ENCODE data around the gene NFATC1.
A peak's percentile ranks its signal among the peaks of the same experiment; 100 is the strongest.

The NFATC1 gene

DNA sequence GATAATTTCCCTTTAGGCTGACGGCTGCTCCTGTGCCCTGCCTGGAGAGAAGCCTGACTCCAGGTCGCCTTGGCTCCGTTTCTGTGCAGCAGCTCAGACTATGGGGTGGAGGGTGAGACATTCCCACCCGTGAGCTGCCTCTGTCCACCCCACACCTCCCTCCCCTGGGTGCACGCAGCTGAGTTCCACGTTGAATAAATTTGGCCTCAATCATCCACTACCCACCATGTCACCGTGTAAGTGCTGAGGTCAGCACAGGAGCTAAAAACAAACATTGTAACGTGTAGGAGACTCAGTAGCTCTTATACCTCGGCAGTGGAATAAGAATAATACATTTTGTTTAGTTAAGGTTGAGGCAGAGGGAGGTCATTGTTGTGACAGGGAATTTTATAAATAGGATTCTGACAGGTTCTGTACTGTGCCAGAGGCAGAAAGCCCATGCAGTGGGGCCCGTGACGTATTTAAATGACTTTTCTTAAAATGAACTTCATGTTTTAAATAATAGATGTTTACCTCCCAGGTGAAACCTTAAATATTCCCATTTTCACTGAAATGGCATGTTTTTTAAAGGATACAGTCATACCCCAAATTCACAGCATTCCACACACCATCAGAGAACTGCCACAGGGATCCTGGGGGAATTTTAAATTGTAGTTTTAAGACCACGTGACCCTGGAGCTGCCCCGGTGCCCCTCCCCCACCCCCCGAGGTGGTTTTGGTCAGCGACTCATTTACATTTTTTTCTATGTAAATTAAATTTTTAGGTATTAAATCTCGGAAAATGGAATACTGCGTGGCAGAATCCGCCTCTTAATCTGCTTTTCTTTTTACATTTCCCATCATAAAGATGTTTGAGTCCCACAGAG lies 50.2 kb downstream of the NFATC1 start:
- Histone ChIP-seq H3K4me2 (peak overlapping the region in 8 of 11 experiments; percentile 22 to 100 (median 94); a peak in 14 of 22 replicates), H4K20me1 (peaks cover 27 to 91% (median 78%) of the 10 kb centered on the region in 11 experiments), H3K36me3 (peaks cover 18 to 45% (median 28%) of the 10 kb centered on the region in 11 experiments), H3K27ac (no peak overlapping the region), H3K4me3 (no peak overlapping the region), H3K9me3 (replicated peaks in 1 of 11) (no peaks in the 10 kb centered on the region), H3K27me3 (peaks cover 0 to 23% (median 0%) of the 10 kb centered on the region in 11 experiments; a peak in 6 of 22 replicates), H3K9ac (peak overlapping the region in 1 of 11 experiments; percentile 24; a peak in 1 of 22 replicates), H3K4me1 (peaks cover 29 to 74% (median 70%) of the 10 kb centered on the region in 10 experiments)
- TF ChIP-seq Cebpa-rat (IDR thresholded peaks at IDR 0.05), result no peak

DNA sequence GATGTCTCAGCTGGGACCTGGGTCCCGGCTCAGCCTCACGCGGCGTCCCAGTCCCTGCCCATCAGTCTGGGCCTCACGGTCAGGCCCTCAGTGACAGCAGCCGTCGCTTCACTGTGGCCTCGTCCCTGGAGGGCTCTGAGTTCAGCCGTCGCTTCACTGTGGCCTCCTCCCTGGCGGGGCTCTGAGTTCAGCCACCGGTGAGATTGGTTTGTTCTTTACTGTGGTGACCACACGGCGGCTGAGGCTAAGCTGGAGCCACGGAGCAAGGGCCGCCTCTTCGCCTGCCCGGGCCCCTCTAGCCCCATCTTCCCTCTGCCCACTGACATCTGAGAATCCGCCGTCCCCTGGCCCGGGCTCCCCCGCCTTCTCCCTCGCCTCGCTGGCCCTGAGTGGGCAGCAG lies 51.2 kb downstream of the NFATC1 start:
- H3K4me1 ChIP-seq, result peaks cover 19 to 64% (median 60%) of the 10 kb centered on the region in 10 experiments
- peak overlapping the region in 9 of 11 experiments; percentile 12 to 93 (median 44); a peak in 15 of 22 replicates for H3K4me2 ChIP-seq
- no peaks in the 10 kb centered on the region for H3K9me3 ChIP-seq (replicated peaks in 1 of 11)
- peaks cover 22 to 90% (median 68%) of the 10 kb centered on the region in 11 experiments for H4K20me1 ChIP-seq
- H3K27ac ChIP-seq, result peak overlapping the region in 3 of 11 experiments; percentile 19 to 55 (median 25); a peak in 3 of 22 replicates
- no peak for TF ChIP-seq Cebpa-rat (IDR thresholded peaks at IDR 0.05)
- peak overlapping the region in 2 of 11 experiments; percentile 9 to 29; a peak in 1 of 22 replicates for H3K9ac ChIP-seq
- peaks cover 28 to 54% (median 38%) of the 10 kb centered on the region in 11 experiments for H3K36me3 ChIP-seq
- H3K4me3 ChIP-seq, result no peak overlapping the region
- peaks cover 0 to 13% (median 0%) of the 10 kb centered on the region in 11 experiments; a peak in 5 of 22 replicates for H3K27me3 ChIP-seq

DNA sequence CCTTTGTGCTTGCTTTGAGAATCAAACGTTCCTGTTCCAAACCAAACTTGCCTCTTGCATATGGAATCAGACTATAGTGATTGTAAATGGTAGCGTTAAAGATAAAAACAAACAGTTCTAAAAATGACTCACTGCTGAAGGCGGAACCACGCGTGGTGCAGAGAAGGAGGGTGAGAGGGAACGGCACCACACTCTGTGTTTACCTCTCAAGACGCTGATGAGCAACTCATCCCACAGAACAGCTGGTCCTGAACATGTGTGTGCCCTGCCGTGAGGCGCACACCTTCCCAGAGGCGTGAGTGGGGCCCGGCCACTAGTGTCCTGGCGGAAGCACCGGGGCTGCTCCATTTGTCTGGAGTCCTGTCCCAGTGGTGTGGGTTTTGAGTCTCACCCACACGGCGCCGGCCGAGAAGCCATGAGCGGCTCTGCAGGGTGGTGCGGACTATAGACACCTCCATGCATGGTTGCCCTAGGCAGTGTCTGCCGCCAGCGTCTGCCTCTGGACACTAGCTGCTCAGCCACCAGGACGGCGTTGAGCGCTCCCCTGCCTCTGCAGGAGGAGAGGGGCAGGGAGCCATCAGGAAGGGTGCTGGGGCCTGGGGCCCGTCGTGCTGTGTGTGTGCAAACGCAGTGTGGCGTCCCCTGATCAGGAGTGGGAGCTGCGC lies 52.1 kb downstream of the NFATC1 start:
- peaks cover 10 to 56% (median 51%) of the 10 kb centered on the region in 10 experiments for H3K4me1 ChIP-seq
- H4K20me1 ChIP-seq, result peaks cover 22 to 88% (median 63%) of the 10 kb centered on the region in 11 experiments
- peaks cover 34 to 63% (median 47%) of the 10 kb centered on the region in 11 experiments for H3K36me3 ChIP-seq
- no peaks in the 10 kb centered on the region for H3K9me3 ChIP-seq (replicated peaks in 1 of 11)
- H3K27ac ChIP-seq, result no peak overlapping the region; a peak in 1 of 22 replicates
- H3K9ac ChIP-seq, result peak overlapping the region in 1 of 11 experiments; percentile 29; a peak in 1 of 22 replicates
- H3K4me3 ChIP-seq, result no peak overlapping the region
- no peak for TF ChIP-seq Cebpa-rat (IDR thresholded peaks at IDR 0.05)
- peak overlapping the region in 8 of 11 experiments; percentile 22 to 93 (median 44); a peak in 13 of 22 replicates for H3K4me2 ChIP-seq
- H3K27me3 ChIP-seq, result peaks cover 0 to 6% (median 0%) of the 10 kb centered on the region in 11 experiments; a peak in 2 of 22 replicates

DNA sequence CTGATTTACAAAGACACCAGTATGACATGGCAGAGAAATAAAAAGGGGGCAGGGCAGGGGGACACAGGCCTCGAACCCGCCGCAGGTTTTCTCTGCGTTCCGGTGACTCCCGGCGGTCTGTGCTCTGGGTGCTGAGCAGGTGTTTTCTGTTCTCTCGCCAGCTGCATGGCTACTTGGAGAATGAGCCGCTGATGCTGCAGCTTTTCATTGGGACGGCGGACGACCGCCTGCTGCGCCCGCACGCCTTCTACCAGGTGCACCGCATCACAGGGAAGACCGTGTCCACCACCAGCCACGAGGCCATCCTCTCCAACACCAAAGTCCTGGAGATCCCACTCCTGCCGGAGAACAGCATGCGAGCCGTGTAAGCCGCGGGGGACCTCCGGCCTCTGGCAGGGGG lies 52.9 kb downstream of the NFATC1 start:
- Histone ChIP-seq H3K36me3 (peaks cover 40 to 70% (median 55%) of the 10 kb centered on the region in 11 experiments), H3K4me1 (peaks cover 2 to 53% (median 46%) of the 10 kb centered on the region in 10 experiments), H3K27ac (no peak overlapping the region), H3K9me3 (replicated peaks in 1 of 11) (no peaks in the 10 kb centered on the region), H3K4me3 (no peak overlapping the region), H3K4me2 (no peak overlapping the region), H4K20me1 (peaks cover 28 to 87% (median 63%) of the 10 kb centered on the region in 11 experiments), H3K9ac (no peak overlapping the region), H3K27me3 (peaks cover 0 to under 1% (median 0%) of the 10 kb centered on the region in 11 experiments; a peak in 2 of 22 replicates)
- TF ChIP-seq Cebpa-rat (IDR thresholded peaks at IDR 0.05), result no peak

DNA sequence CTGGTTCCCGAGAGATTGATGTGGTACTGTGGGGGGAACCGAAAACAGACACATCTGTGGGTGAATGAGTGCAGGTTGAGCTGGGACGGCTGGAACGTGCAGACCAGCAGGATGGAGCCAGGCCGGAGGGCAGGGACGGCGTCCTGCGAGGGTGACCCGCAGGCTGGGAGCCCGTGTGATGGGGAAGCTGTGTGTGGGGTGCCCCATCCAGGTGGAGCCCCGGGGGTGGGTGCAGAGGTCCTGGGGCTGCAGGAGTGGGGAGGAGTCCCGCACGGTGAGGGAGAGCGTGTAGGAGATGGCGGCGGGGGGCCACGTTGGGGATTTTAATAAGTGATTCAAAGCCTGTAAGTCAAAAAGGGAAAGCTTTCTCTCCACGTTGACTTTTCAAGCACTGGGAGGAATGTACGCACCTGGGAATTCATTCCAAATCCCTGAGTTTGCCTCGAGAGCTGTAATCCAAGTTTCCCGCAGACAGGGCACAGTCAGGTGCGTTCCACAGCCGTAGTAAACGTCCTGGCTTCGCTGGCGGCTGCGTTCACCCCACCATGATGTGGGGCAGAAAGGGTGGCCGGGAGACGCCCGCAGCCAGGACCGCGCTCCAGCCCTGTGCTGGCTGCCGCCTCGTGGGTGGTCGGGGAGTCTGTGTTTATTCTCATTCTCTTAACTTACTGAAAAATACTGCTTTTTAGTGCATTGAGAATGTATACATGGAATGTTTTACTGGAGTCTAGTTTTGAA lies 54.0 kb downstream of the NFATC1 start:
- no peak overlapping the region for H3K9ac ChIP-seq
- no peaks in the 10 kb centered on the region for H3K9me3 ChIP-seq (replicated peaks in 1 of 11)
- peaks cover 47 to 81% (median 65%) of the 10 kb centered on the region in 11 experiments for H3K36me3 ChIP-seq
- no peak overlapping the region for H3K27ac ChIP-seq
- peaks cover 0 to 52% (median 44%) of the 10 kb centered on the region in 10 experiments; a peak in 16 of 20 replicates for H3K4me1 ChIP-seq
- H3K4me3 ChIP-seq, result no peak overlapping the region
- H4K20me1 ChIP-seq, result peaks cover 23 to 85% (median 53%) of the 10 kb centered on the region in 11 experiments; a peak in 21 of 22 replicates
- TF ChIP-seq Cebpa-rat (IDR thresholded peaks at IDR 0.05), result no peak
- H3K4me2 ChIP-seq, result no peak overlapping the region
- H3K27me3 ChIP-seq, result no peaks in the 10 kb centered on the region

DNA sequence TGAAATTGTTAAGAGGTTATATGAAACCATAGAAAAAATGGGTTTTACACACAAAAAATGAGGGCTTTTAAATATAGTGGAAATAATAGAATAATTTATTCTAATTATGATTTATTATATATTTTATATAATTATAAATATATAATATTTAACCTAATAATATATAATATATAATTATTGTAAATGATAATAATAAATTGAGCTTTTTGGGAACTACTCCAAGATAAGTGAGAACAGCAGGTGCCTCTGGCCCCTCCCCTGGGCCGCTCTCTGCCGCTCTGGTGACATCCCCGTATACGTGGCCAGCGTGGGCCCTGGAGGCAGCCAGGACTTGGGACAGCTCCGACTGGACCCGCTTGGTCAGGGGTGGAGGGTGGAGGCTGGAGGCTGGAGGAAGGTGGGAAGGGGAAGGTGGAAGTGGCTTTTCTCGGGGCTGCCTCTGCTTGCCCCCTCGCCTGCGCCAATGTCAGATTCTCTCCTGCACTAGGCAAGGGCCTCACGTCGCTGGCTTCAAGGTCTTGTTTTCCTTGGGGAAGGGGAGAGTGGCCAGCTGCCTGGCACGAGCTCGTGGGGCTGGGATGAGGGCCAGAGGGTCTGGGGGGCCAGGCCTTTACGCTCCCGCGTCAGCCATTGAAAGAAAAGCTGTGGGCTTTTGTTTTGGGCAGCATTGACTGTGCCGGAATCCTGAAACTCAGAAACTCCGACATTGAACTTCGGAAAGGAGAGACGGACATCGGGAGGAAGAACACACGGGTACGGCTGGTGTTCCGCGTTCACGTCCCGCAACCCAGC lies 54.8 kb downstream of the NFATC1 start:
- H3K27me3 ChIP-seq, result no peaks in the 10 kb centered on the region
- peaks cover 23 to 77% (median 46%) of the 10 kb centered on the region in 11 experiments; a peak in 21 of 22 replicates for H4K20me1 ChIP-seq
- H3K4me3 ChIP-seq, result no peak overlapping the region
- H3K27ac ChIP-seq, result no peak overlapping the region
- H3K9ac ChIP-seq, result no peak overlapping the region
- peaks cover 53 to 82% (median 73%) of the 10 kb centered on the region in 11 experiments for H3K36me3 ChIP-seq
- H3K4me1 ChIP-seq, result peaks cover 0 to 45% (median 38%) of the 10 kb centered on the region in 10 experiments; a peak in 16 of 20 replicates
- H3K4me2 ChIP-seq, result no peak overlapping the region
- no peak for TF ChIP-seq Cebpa-rat (IDR thresholded peaks at IDR 0.05)
- no peaks in the 10 kb centered on the region for H3K9me3 ChIP-seq (replicated peaks in 1 of 11)

DNA sequence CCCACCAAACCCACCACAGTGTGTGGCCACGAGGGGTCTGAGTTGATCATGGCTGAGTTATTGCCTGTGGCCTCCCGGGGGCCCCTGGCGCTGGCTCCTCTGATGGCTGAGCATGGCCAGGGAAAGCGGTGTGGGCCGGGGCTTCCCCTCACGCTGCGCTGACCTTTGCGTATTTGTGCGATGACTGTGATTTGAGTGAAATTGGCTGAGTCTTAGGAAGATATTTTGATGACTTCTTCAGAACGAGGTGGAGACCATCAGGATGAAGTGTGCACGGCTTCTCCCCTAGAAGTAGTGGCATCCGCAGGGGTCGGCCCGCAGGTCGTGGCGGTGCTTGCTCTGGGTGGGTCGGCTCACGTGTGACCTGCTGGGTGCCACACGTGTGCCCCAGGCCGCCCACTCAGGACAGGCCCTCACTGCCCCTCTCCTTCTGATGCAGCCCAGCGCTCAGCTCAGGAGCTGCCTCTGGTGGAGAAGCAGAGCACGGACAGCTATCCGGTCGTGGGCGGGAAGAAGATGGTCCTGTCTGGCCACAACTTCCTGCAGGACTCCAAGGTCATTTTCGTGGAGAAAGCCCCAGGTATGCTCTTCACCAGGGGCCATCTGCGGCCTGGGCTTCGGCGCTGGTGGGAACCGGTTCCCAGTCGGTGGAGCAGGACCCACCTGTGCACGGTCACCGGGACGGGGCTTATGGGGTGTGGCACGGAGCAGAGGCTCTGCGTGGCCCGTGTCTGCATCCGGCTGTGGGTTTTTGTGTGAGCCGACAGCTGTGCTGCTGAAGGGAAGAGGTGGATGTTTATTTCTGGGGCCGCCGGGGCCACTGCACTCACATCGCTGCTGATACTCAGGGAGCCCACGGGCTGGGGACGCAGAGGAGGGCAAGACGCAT lies 55.8 kb downstream of the NFATC1 start:
- peaks cover 53 to 91% (median 82%) of the 10 kb centered on the region in 11 experiments for H3K36me3 ChIP-seq
- H3K9ac ChIP-seq, result no peak overlapping the region
- TF ChIP-seq Cebpa-rat (IDR thresholded peaks at IDR 0.05), result no peak
- peaks cover 0 to 37% (median 29%) of the 10 kb centered on the region in 10 experiments; a peak in 16 of 20 replicates for H3K4me1 ChIP-seq
- H3K4me3 ChIP-seq, result no peak overlapping the region
- H3K4me2 ChIP-seq, result no peak overlapping the region
- no peaks in the 10 kb centered on the region for H3K27me3 ChIP-seq
- peaks cover 22 to 79% (median 37%) of the 10 kb centered on the region in 11 experiments; a peak in 21 of 22 replicates for H4K20me1 ChIP-seq
- H3K9me3 ChIP-seq (replicated peaks in 1 of 11), result no peaks in the 10 kb centered on the region
- H3K27ac ChIP-seq, result no peak overlapping the region

Data from BLaER1 treated with 17β-estradiol and CSF1 and Interleukin-3, amounts not matched to agents 10 nM and 100 nM (cell line).